ENCODE results near the gene JADE2.

Gene JADE2

GRCh38 chr5:134561871-134562296, 36.4 kb downstream of the JADE2 start:
- peak; percentile 97 for DNase-seq (ENCODE audit: low read depth)
- no peak overlapping the region for H3K4me3 ChIP-seq (replicated peaks; ENCODE audit: low read depth, low read length)
- peak; percentile 68 for TF ChIP-seq CTCF (IDR thresholded peaks at IDR 0.05; ENCODE audit: low read length, missing control alignments)

GRCh38 chr5:134563221-134563620, 37.8 kb downstream of the JADE2 start:
- no peak for TF ChIP-seq CTCF (IDR thresholded peaks at IDR 0.05; ENCODE audit: low read length, missing control alignments)
- DNase-seq (ENCODE audit: low read depth), result no peak
- H3K4me3 ChIP-seq (replicated peaks; ENCODE audit: low read depth, low read length), result no peak overlapping the region

- no peak overlapping the region for H3K4me3 ChIP-seq (replicated peaks; ENCODE audit: low read depth, low read length)
- DNase-seq (ENCODE audit: low read depth), result no peak
- TF ChIP-seq CTCF (IDR thresholded peaks at IDR 0.05; ENCODE audit: low read length, missing control alignments), result no peak
Measured at GRCh38 chr5:134563962-134564361, 38.5 kb downstream of the JADE2 start.

GRCh38 chr5:134564396-134564795, 38.9 kb downstream of the JADE2 start:
- TF ChIP-seq CTCF (IDR thresholded peaks at IDR 0.05; ENCODE audit: low read length, missing control alignments), result no peak
- H3K4me3 ChIP-seq (replicated peaks; ENCODE audit: low read depth, low read length), result no peak overlapping the region
- DNase-seq (ENCODE audit: low read depth), result no peak

GRCh38 chr5:134565791-134566740, 40.6 kb downstream of the JADE2 start:
- DNase-seq (ENCODE audit: low read depth), result no peak
- no peak for TF ChIP-seq CTCF (IDR thresholded peaks at IDR 0.05; ENCODE audit: low read length, missing control alignments)
- no peak overlapping the region for H3K4me3 ChIP-seq (replicated peaks; ENCODE audit: low read depth, low read length)

- TF ChIP-seq CTCF (IDR thresholded peaks at IDR 0.05; ENCODE audit: low read length, missing control alignments), result no peak
- H3K4me3 ChIP-seq (replicated peaks; ENCODE audit: low read depth, low read length), result no peak overlapping the region
- no peak for DNase-seq (ENCODE audit: low read depth)
Measured at GRCh38 chr5:134566741-134567221, 41.3 kb downstream of the JADE2 start.
